NB4 (cell line): ENCODE data around the gene ADRM1.
A peak's percentile ranks its signal among the peaks of the same experiment; 100 is the strongest.

Source experiments
- DNase-seq: peaks from one replicate; pipeline ENCODE4 v3.0.0; 2010; ENCODE audit warnings: low read depth
- H3K4me3 ChIP-seq: one replicate; pipeline ENCODE4 v1.5.1; 2011; ENCODE audit warnings: mild to moderate bottlenecking, low read depth, low read length, moderate library complexity
- MYC ChIP-seq: IDR thresholded peaks from 2 replicates; pipeline ENCODE4 v1.6.1; 2011; ENCODE audit warnings: low read depth, low read length
- POLR2A ChIP-seq: IDR thresholded peaks from 2 replicates; pipeline ENCODE4 v1.6.1; 2011; ENCODE audit warnings: mild to moderate bottlenecking; ENCODE audit not compliant: insufficient read length; ENCODE audit errors: extremely low read depth
- TF ChIP-seq, protein P1 (sequence below): IDR thresholded peaks from one replicate; pipeline ENCODE4 v1.5.1; 2012; ENCODE audit warnings: low read depth, low read length
- TF ChIP-seq, protein P2 (sequence below): IDR thresholded peaks from 2 replicates; pipeline ENCODE4 v1.6.1; 2011; ENCODE audit warnings: low read depth, low read length

The ADRM1 gene

DNA sequence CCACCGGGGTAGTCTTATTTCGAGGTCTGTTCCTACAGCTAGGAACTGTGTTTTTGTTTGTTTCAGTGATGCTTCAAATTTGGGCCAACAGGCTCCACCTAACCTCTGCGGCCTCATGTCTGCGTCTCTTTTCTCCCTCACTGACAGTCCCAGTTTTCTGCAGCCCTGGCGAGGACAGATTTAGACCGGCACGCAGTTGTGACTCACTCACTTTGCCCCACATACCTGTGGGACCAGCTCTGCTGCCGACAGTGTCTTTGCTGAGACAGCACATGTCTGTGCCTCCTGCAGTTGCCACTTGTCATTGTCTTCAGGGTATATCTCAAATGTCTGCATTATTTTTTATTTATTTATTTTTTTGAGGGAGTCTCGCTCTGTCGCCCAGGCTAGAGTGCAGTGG lies 35.3 kb upstream of the ADRM1 start:
- TF ChIP-seq, protein P1, sequence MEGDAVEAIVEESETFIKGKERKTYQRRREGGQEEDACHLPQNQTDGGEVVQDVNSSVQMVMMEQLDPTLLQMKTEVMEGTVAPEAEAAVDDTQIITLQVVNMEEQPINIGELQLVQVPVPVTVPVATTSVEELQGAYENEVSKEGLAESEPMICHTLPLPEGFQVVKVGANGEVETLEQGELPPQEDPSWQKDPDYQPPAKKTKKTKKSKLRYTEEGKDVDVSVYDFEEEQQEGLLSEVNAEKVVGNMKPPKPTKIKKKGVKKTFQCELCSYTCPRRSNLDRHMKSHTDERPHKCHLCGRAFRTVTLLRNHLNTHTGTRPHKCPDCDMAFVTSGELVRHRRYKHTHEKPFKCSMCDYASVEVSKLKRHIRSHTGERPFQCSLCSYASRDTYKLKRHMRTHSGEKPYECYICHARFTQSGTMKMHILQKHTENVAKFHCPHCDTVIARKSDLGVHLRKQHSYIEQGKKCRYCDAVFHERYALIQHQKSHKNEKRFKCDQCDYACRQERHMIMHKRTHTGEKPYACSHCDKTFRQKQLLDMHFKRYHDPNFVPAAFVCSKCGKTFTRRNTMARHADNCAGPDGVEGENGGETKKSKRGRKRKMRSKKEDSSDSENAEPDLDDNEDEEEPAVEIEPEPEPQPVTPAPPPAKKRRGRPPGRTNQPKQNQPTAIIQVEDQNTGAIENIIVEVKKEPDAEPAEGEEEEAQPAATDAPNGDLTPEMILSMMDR, result no peak
- TF ChIP-seq, protein P2, sequence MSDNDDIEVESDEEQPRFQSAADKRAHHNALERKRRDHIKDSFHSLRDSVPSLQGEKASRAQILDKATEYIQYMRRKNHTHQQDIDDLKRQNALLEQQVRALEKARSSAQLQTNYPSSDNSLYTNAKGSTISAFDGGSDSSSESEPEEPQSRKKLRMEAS, result no peak
- TF ChIP-seq MYC (no peak), POLR2A (no peak)
- no peak for DNase-seq
- no peak overlapping the region for H3K4me3 ChIP-seq

DNA sequence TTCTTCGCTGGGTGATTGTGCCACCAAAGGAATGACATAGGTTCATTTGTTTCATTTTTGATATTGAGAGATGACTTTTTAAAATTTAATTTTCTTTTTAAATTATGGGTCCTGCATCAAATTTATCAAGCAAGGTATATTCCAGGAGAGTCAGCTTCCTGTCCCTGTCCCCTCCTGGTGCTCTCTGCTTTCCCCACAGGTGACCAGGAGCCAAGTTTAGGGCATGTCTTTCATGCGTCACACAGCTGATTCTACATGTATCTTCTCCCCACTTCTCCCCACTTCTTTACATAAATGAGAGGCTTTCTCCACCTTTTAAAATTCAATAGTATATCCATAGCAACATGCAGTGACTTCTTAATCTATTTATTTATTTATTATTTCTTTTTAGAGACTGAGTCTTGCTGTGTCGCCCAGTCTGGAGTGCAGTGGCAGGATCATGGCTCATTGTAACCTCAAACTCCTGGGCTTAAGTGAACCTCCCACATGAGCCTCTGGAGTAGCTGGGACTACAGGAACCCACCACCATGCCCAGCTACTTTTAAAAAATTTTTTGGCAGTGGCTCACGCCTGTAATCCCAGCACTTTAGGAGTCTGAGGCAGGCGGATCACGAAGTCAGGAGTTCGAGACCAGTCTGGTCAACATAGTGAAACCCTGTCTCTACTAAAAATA lies 34.4 kb upstream of the ADRM1 start:
- TF ChIP-seq POLR2A, result no peak
- TF ChIP-seq, protein P2, result no peak
- TF ChIP-seq, protein P1, result no peak
- TF ChIP-seq MYC, result no peak

DNA sequence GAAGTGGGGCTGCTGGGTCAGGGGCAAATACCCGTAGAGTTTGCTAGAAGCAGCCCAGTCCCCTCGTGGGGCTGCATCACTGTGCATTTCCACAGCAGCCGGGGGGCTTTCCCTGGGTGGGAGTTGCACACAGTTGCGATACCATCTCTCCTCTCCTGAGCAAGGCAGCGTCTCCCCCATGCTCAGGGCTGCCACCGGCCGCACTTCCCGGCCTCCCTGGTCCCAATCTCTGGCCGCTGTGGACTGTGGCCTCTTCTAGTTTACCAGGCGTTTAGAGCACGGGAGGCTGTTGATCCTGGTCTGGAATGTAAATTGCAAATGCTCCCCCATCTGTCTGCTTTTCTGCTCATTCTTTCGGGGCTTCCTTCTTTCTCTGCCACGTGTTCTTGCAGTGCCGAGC lies 33.4 kb upstream of the ADRM1 start:
- TF ChIP-seq MYC, result no peak
- TF ChIP-seq, protein P1, result no peak
- TF ChIP-seq POLR2A, result no peak
- TF ChIP-seq, protein P2, result no peak
- DNase-seq, result no peak
- H3K4me3 ChIP-seq, result no peak overlapping the region

More for the DNA sequence above, 34.4 kb upstream of the ADRM1 start:
- no peak for DNase-seq
- H3K4me3 ChIP-seq, result no peak overlapping the region

GRCh38 chr20:62269871-62270270 lies 32.9 kb upstream of the ADRM1 start:
- no peak overlapping the region for H3K4me3 ChIP-seq
- TF ChIP-seq, protein P2, result no peak
- TF ChIP-seq POLR2A, result no peak
- TF ChIP-seq, protein P1, result no peak
- no peak for TF ChIP-seq MYC
- no peak for DNase-seq

GRCh38 chr20:62272200-62272599 lies 30.6 kb upstream of the ADRM1 start:
- TF ChIP-seq, protein P1, result peak; percentile 10
- no peak for TF ChIP-seq MYC
- H3K4me3 ChIP-seq, result no peak overlapping the region
- DNase-seq, result no peak

DNA sequence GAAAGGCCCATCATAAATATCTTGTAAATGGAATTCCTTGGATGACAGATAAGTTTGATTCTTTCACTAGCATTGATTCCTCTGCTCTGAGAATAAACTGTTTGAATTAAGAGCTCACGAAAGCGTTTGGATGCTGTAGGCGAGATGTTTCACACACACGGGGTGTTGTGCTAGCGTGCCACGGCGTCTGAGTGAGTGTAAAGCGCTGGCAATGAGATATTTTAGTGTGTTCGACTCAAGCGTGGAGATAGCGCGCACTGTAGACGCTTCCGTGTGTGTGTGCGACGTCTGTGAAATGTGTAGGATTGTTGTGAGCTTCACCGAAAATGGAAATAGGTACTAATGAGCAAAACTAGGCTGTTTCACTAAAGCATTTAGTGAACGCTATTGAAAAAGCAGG lies 29.4 kb upstream of the ADRM1 start:
- DNase-seq, result no peak
- H3K4me3 ChIP-seq, result no peak overlapping the region
- TF ChIP-seq, protein P1, result no peak
- TF ChIP-seq MYC, result no peak
- TF ChIP-seq, protein P2, result no peak
- TF ChIP-seq POLR2A, result no peak
